Measurements from ENCODE around the gene HCFC1. TPM values are rescaled to one million over a fixed set of nuclear protein-coding genes. Genes with fewer than 3 reads are reported as not detected.
A peak's percentile ranks its signal among the peaks of the same experiment; 100 is the strongest.

Gene HCFC1
- total and polyA plus RNA-seq, 9 of the 15 experiments (the other 6 are each of a cell fraction or from before 2014, with no cell fraction given): 2.8 to 133 (median 17.1) TPM

- TF ChIP-seq, protein P1, sequence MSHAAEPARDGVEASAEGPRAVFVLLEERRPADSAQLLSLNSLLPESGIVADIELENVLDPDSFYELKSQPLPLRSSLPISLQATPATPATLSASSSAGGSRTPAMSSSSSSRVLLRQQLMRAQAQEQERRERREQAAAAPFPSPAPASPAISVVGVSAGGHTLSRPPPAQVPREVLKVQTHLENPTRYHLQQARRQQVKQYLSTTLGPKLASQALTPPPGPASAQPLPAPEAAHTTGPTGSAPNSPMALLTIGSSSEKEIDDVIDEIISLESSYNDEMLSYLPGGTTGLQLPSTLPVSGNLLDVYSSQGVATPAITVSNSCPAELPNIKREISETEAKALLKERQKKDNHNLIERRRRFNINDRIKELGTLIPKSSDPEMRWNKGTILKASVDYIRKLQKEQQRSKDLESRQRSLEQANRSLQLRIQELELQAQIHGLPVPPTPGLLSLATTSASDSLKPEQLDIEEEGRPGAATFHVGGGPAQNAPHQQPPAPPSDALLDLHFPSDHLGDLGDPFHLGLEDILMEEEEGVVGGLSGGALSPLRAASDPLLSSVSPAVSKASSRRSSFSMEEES (CRISPR knock-in tag; IDR thresholded peaks at IDR 0.05): no peak
- TF ChIP-seq TEAD4 (IDR thresholded peaks at IDR 0.05; ENCODE audit: low read length) (peak; percentile 43; the same call in 1 of the 2 replicates), TEAD4 (CRISPR knock-in tag; IDR thresholded peaks at IDR 0.05; ENCODE audit: borderline replicate concordance) (no peak), ZNF124 (CRISPR knock-in tag; IDR thresholded peaks at IDR 0.05) (no peak), ZNF780A (CRISPR knock-in tag; IDR thresholded peaks at IDR 0.05) (no peak), MAX (CRISPR knock-in tag; IDR thresholded peaks at IDR 0.05) (no peak), CBFB (CRISPR knock-in tag; IDR thresholded peaks at IDR 0.05) (no peak), PTTG1 (tag; IDR thresholded peaks at IDR 0.05; ENCODE audit: low read depth) (no peak), MXI1 (IDR thresholded peaks at IDR 0.05; ENCODE audit: low read depth, low read length) (no peak), MYC (IDR thresholded peaks at IDR 0.05; ENCODE audit: low read depth, low read length) (0 out of 2 replicates have a peak, but pooled peaks have one; percentile 35), MYC (CRISPR knock-in tag; IDR thresholded peaks at IDR 0.05; ENCODE audit: borderline replicate concordance, low read depth) (no peak), RAD21 (CRISPR knock-in tag; conservative IDR thresholded peaks at IDR 0.05 in 1 of 2, IDR thresholded peaks at IDR 0.05 in 1 of 2) (peak; percentile 74), ZNF764 (CRISPR knock-in tag; IDR thresholded peaks at IDR 0.05; ENCODE audit: low read depth) (no peak), ZNF778 (CRISPR knock-in tag; IDR thresholded peaks at IDR 0.05) (no peak), DPF2 (IDR thresholded peaks at IDR 0.05) (no peak), POLR2AphosphoS5 (IDR thresholded peaks at IDR 0.05; ENCODE audit: control insufficient read depth, insufficient read depth, low read depth, low read length) (peak; percentile 73; the same call in 1 of the 2 replicates), CTCFL (IDR thresholded peaks at IDR 0.05; ENCODE audit: borderline replicate concordance, insufficient read depth, low read depth, low read length, poor library complexity, severe bottlenecking) (peak; percentile 45), ZC3H11A (IDR thresholded peaks at IDR 0.05; ENCODE audit: low read depth, low read length) (no peak), PML (IDR thresholded peaks at IDR 0.05; ENCODE audit: low read length) (no peak), RB1 (IDR thresholded peaks at IDR 0.05; ENCODE audit: low read depth) (peak; percentile 94), MAFK (IDR thresholded peaks at IDR 0.05; ENCODE audit: low read length) (no peak), ZNF282 (CRISPR knock-in tag; IDR thresholded peaks at IDR 0.05) (no peak), THRAP3 (IDR thresholded peaks at IDR 0.05; ENCODE audit: borderline replicate concordance) (0 out of 2 replicates have a peak, but pooled peaks have one; percentile 38), SAFB2 (IDR thresholded peaks at IDR 0.05; ENCODE audit: borderline replicate concordance, low read depth, low read length, severe bottlenecking) (no peak)
- TF ChIP-seq, protein P2, sequence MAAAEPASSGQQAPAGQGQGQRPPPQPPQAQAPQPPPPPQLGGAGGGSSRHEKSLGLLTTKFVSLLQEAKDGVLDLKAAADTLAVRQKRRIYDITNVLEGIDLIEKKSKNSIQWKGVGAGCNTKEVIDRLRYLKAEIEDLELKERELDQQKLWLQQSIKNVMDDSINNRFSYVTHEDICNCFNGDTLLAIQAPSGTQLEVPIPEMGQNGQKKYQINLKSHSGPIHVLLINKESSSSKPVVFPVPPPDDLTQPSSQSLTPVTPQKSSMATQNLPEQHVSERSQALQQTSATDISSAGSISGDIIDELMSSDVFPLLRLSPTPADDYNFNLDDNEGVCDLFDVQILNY (CRISPR knock-in tag; IDR thresholded peaks at IDR 0.05): no peak
Measured at GRCh38 chrX:153947009-153947769, 24.4 kb downstream of the HCFC1 start (continued).
